K562 (cell line): Measurements from ENCODE around the gene CTU1. TPM values are rescaled to one million over a fixed set of nuclear protein-coding genes. Genes with fewer than 3 reads are reported as not detected.

Source experiments
- ATAC-seq: fragments of 200-7000 bp; cut with Tn5 transposase; 3 replicates; pipeline ENCODE4 v1.9.1; 2020; ENCODE audit warnings: moderate library complexity
- BruUV-seq: library from RNA; stranded (reverse); fragments of 400-500 nt; replicated peaks from 2 replicates; lab custom pipeline; 2021; lab: Mats Ljungman, UMichigan
- CTCF ChIA-PET: fragments of 300-600 bp; formaldehyde crosslinking; extraction: SDS; loops from one replicate; lab custom pipeline; 2021; ENCODE audit warnings: low intra/inter-chr PET ratio; lab: Yijun Ruan, JAX
- POLR2A ChIA-PET: fragments of 300-600, 350-650 bp; sonication (Branson Sonifier 250); formaldehyde crosslinking; extraction: SDS; loops from one replicate; lab custom pipeline; 2021; ENCODE audit warnings: antibody characterized with exemption, inconsistent platforms; lab: Yijun Ruan, JAX
- DNase-seq, 4 experiments: peaks; one replicate each; pipeline versions ENCODE4 v3.0.0 to v3.0.0-alpha.2; 2011 to 2018; ENCODE audit warnings: low spot score in 3 of 4, mixed read lengths in 3 of 4; ENCODE audit errors: extremely low read depth in 1 of 4
- FAIRE-seq: peaks from 2 replicates; lab custom pipeline; 2011; peaks lifted over from hg19 to GRCh38; lab: Jason Lieb, UNC
- H2AFZ ChIP-seq: 2 replicates; pipeline ENCODE4 v1.6.0; 2011; ENCODE audit warnings: low read depth, low read length, control low read depth, inconsistent platforms
- H3K27ac ChIP-seq: fragments of 200-600 bp; 3 replicates; pipeline ENCODE4 v1.8.0; 2011; ENCODE audit warnings: low read depth, mild to moderate bottlenecking, control low read depth, inconsistent platforms, low read length, moderate library complexity, mixed read lengths; ENCODE audit errors: extremely low read depth
- H3K27me3 ChIP-seq, 2 experiments: fragments of 300-600 bp in 1 of 2; 2 replicates in 1 of 2; 3 replicates in 1 of 2; pipeline versions ENCODE4 v1.6.0 to v1.8.0; 2011; ENCODE audit warnings: inconsistent platforms in 2 of 2, low read length in 2 of 2, mild to moderate bottlenecking in 1 of 2, mixed read lengths in 1 of 2, moderate library complexity in 1 of 2; ENCODE audit not compliant: control insufficient read depth in 2 of 2, insufficient read depth in 2 of 2
- H3K36me3 ChIP-seq: fragments of 300-600 bp; 3 replicates; pipeline ENCODE4 v1.8.0; 2011; ENCODE audit warnings: mild to moderate bottlenecking, low read length, inconsistent platforms; ENCODE audit not compliant: control insufficient read depth, insufficient read depth
- H3K4me1 ChIP-seq, 2 experiments: fragments of 200-600 bp in 1 of 2; replicated peaks in 1 of 2; 2 replicates in 1 of 2; 3 replicates in 1 of 2; pipeline versions ENCODE4 v1.5.1 to v1.8.0; 2011; ENCODE audit warnings: inconsistent platforms in 2 of 2, low read length in 2 of 2, mild to moderate bottlenecking in 1 of 2, mixed read lengths in 1 of 2, moderate library complexity in 1 of 2; ENCODE audit not compliant: control insufficient read depth in 2 of 2, insufficient read depth in 2 of 2
- H3K4me2 ChIP-seq: 2 replicates; pipeline ENCODE4 v1.6.1; 2011; ENCODE audit warnings: low read length, control low read depth, inconsistent platforms, mixed read lengths; ENCODE audit not compliant: insufficient read depth
- H3K4me3 ChIP-seq: fragments of 200-600 bp; sonication (generic), shearing (Covaris generic); 2 replicates; pipeline ENCODE4 v1.5.1; 2016; ENCODE audit warnings: control low read depth, inconsistent platforms
- H3K79me2 ChIP-seq: fragments of 200-600 bp; 3 replicates; pipeline ENCODE4 v1.8.0; 2011; ENCODE audit warnings: low read length, inconsistent platforms; ENCODE audit not compliant: control insufficient read depth, insufficient read depth
- H3K9ac ChIP-seq, 2 experiments: 2 replicates each; pipeline versions ENCODE4 v1.6.0 to v1.6.1; 2011; ENCODE audit warnings: low read depth in 2 of 2, low read length in 2 of 2, control low read depth in 1 of 2, inconsistent platforms in 1 of 2, mild to moderate bottlenecking in 1 of 2, mixed read lengths in 1 of 2; ENCODE audit not compliant: insufficient read depth in 1 of 2
- H3K9me1 ChIP-seq: one replicate; pipeline ENCODE4 v1.6.0; 2011; ENCODE audit warnings: inconsistent platforms, mild to moderate bottlenecking, low read length, moderate library complexity; ENCODE audit not compliant: control insufficient read depth, insufficient read depth
- H3K9me3 ChIP-seq: replicated peaks from 2 replicates; pipeline ENCODE4 v1.5.1; 2011; ENCODE audit warnings: low read depth, low read length, inconsistent platforms; ENCODE audit not compliant: control insufficient read depth, insufficient read depth
- H4K20me1 ChIP-seq: replicated peaks from 2 replicates; pipeline ENCODE4 v1.6.1; 2011; ENCODE audit warnings: low read length, inconsistent platforms, mixed read lengths; ENCODE audit not compliant: control insufficient read depth, insufficient read depth
- ATF2 ChIP-seq: sonication (generic); formaldehyde crosslinking; IDR thresholded peaks from 2 replicates; pipeline ENCODE4 v1.8.1; 2022; ENCODE audit warnings: missing genetic modification reagents
- ATF7 ChIP-seq: fragments of 450-650 bp; IDR thresholded peaks from 2 replicates; pipeline ENCODE4 v1.7.1; 2014; ENCODE audit warnings: mild to moderate bottlenecking, moderate library complexity
- BMI1 ChIP-seq: fragments of 150-350 bp; IDR thresholded peaks from 2 replicates; pipeline ENCODE4 v1.6.1; 2014; ENCODE audit warnings: low read length
- ETS2 ChIP-seq: IDR thresholded peaks from 2 replicates; pipeline ENCODE4 v1.6.1; 2016; ENCODE audit warnings: borderline replicate concordance, missing genetic modification characterization, mild to moderate bottlenecking, moderate library complexity, missing compliant biosample characterization; ENCODE audit not compliant: poor library complexity, severe bottlenecking
- FUS ChIP-seq: fragments of 200-400 bp; formaldehyde crosslinking; optimal IDR thresholded peaks from 2 replicates; pipeline ENCODE3; 2017; ENCODE audit warnings: low read depth, low read length
- HNRNPL ChIP-seq: fragments of 200-400 bp; formaldehyde crosslinking; IDR thresholded peaks from 2 replicates; pipeline ENCODE4 v1.6.1; 2017; ENCODE audit warnings: low read depth, mild to moderate bottlenecking, low read length
- IFI16 ChIP-seq: fragments of 250-450 bp; sonication (Bioruptor Pico); IDR thresholded peaks from 2 replicates; pipeline ENCODE4 v2.1.2; 2022; ENCODE audit warnings: mild to moderate bottlenecking, inconsistent platforms
- L3MBTL2 ChIP-seq: fragments of 450-650 bp; IDR thresholded peaks from 2 replicates; pipeline ENCODE4 v1.6.1; 2016; ENCODE audit warnings: mild to moderate bottlenecking, moderate library complexity
- RBM14 ChIP-seq: fragments of 200-400 bp; formaldehyde crosslinking; IDR thresholded peaks from 2 replicates; pipeline ENCODE4 v1.6.1; 2018; ENCODE audit warnings: low read depth, mild to moderate bottlenecking, low read length, moderate library complexity, borderline replicate concordance; ENCODE audit not compliant: insufficient read depth
- SMAD2 ChIP-seq: fragments of 150-350 bp; IDR thresholded peaks from 2 replicates; pipeline ENCODE4 v1.6.1; 2014; ENCODE audit warnings: low read depth, mild to moderate bottlenecking, low read length
- SUPT5H ChIP-seq: fragments of 450-650 bp; IDR thresholded peaks from 2 replicates; pipeline ENCODE4 v1.6.1; 2016
- TSC22D4 ChIP-seq: fragments of 450-650 bp; IDR thresholded peaks from 2 replicates; pipeline ENCODE4 v1.6.1; 2016; ENCODE audit warnings: missing genetic modification characterization, missing biosample characterization, control low read depth
- XRCC5 ChIP-seq: fragments of 200-400 bp; formaldehyde crosslinking; IDR thresholded peaks from 2 replicates; pipeline ENCODE4 v1.6.1; 2017; ENCODE audit warnings: low read depth, mild to moderate bottlenecking, low read length
- ZBTB12 ChIP-seq: fragments of 250-450 bp; sonication (Bioruptor Pico); IDR thresholded peaks from 2 replicates; pipeline ENCODE4 v1.4.0; 2020
- ZC3H4 ChIP-seq: sonication (generic); formaldehyde crosslinking; IDR thresholded peaks from 2 replicates; pipeline ENCODE4 v1.9.0; 2021; ENCODE audit warnings: missing genetic modification reagents, borderline replicate concordance
- ZKSCAN8 ChIP-seq: fragments of 200-800 bp; sonication (Bioruptor generic); IDR thresholded peaks from 2 replicates; pipeline ENCODE4 v1.6.1; 2016; ENCODE audit warnings: missing genetic modification characterization, missing compliant biosample characterization
- ZNF140 ChIP-seq: fragments of 250-450 bp; sonication (Bioruptor Pico); IDR thresholded peaks from 2 replicates; pipeline ENCODE4 v1.8.0; 2021; ENCODE audit warnings: moderate library complexity, mild to moderate bottlenecking, inconsistent platforms
- ZNF347 ChIP-seq: fragments of 450-650 bp; formaldehyde crosslinking; IDR thresholded peaks from 2 replicates; pipeline ENCODE4 v1.4.0; 2020; ENCODE audit warnings: low read depth, mild to moderate bottlenecking, moderate library complexity
- ZNF354B ChIP-seq: fragments of 250-450 bp; sonication (Bioruptor Pico); IDR thresholded peaks from 2 replicates; pipeline ENCODE4 v1.4.0; 2020
- ZSCAN29 ChIP-seq: fragments of 450-650 bp; IDR thresholded peaks from 2 replicates; pipeline ENCODE4 v1.6.1; 2017
- WGBS: fragments of 100-300 bp; shearing (Covaris generic); methylation state at CpG from one replicate; pipeline ENCODE4 v1.1.6; 2016; ENCODE audit warnings: low coverage, mixed read lengths; ENCODE audit not compliant: insufficient coverage; ENCODE audit errors: missing lambda C conversion rate; 5-methylcytosine and 5-hydroxymethylcytosine counted together
- in situ Hi-C: fragments of 300-500 bp; cut with MboI; formaldehyde crosslinking; loops from 4 replicates; pipeline ENCODE4 v1.15.0; 2018; ENCODE audit warnings: inconsistent platforms, mixed read lengths
- intact Hi-C: fragments of 100-400 bp; cut with micrococcal nuclease; formaldehyde crosslinking; loops from 2 replicates; pipeline ENCODE4 v1.14.2; 2022
- polyA plus RNA-seq, 8 experiments: library from polyadenylated mRNA; depleted of rRNA in 4 of 8; stranded (reverse) in 5 of 8; unstranded in 3 of 8; fragments of >200 nt; fragmentation: Nextera tagmentation in 2 of 8; fragmentation: Illumina TruSeq in 1 of 8; extraction: Ambion mirVana in 2 of 8; extraction: Trizol in 1 of 8; gene quantifications; 2 replicates each; pipeline versions ENCODE4 v1.2.1 to v1.2.3, GENCODE V29; 2011 to 2014; ENCODE audit warnings: inconsistent platforms in 1 of 8, missing spikeins in 1 of 8
- total RNA-seq, 7 experiments: library from RNA; depleted of rRNA in 6 of 7; stranded (reverse); fragments of >200 nt in 6 of 7; fragmentation: Illumina TruSeq in 2 of 7; extraction: Trizol in 2 of 7; gene quantifications; 2 replicates each; pipeline versions ENCODE4 v1.2.1 to v1.2.3, GENCODE V29; 2011 to 2021; ENCODE audit warnings: low replicate concordance in 1 of 7

The CTU1 gene
- total and polyA plus RNA-seq, 9 of the 15 experiments (the other 6 are each of a cell fraction or from before 2014, with no cell fraction given): 0.03 to 18.4 (median 2.3) TPM; not detected in 1

GRCh38 chr19:51100601-51101000 is 7.6 kb downstream of the CTU1 start:
- WGBS: 73% methylated on average over 3 of the region's 3 CpGs

More at GRCh38 chr19:51100601-51101000, 7.6 kb downstream of the CTU1 start:
- Histone ChIP-seq H3K27me3 (no peaks in the 10 kb centered on the region), H3K36me3 (peaks cover 42% of the 10 kb centered on the region; the same call in 2 of the 3 replicates), H3K4me3 (no peak overlapping the region), H3K27ac (no peak overlapping the region), H3K4me2 (no peak overlapping the region), H4K20me1 (peaks cover 8% of the 10 kb centered on the region), H3K9me3 (no peaks in the 10 kb centered on the region), H3K79me2 (peaks cover 8% of the 10 kb centered on the region; the same call in 1 of the 3 replicates), H2AFZ (no peak overlapping the region), H3K9me1 (peaks cover 5% of the 10 kb centered on the region), H3K4me1 (peaks cover 0 to 4% of the 10 kb centered on the region in 2 experiments; a peak in 1 of 5 replicates), H3K9ac (no peak overlapping the region)
- no TSS peak for BruUV-seq
- FAIRE-seq: no peak
- no peak for ATAC-seq
- no peak for DNase-seq
- in situ Hi-C loops (no loop called here), intact Hi-C loops (no loop called here)
- POLR2A ChIA-PET: no interaction called here
- TF ChIP-seq ATF7 (no peak), TSC22D4 (tag) (no peak), ATF2 (CRISPR knock-in tag) (no peak), ZBTB12 (no peak), ETS2 (no peak), IFI16 (CRISPR knock-in tag) (no peak), RBM14 (no peak), FUS (no peak), XRCC5 (no peak), ZNF347 (CRISPR knock-in tag) (no peak), HNRNPL (no peak), ZKSCAN8 (CRISPR knock-in tag) (no peak), SMAD2 (no peak), L3MBTL2 (no peak), ZNF140 (CRISPR knock-in tag) (no peak), BMI1 (no peak), ZSCAN29 (no peak), SUPT5H (no peak), ZC3H4 (CRISPR knock-in tag) (no peak), ZNF354B (CRISPR knock-in tag) (no peak)
- CTCF ChIA-PET: no interaction called here
